ENCODE measurements around the gene JPH3. TPM values are rescaled to one million over a fixed set of nuclear protein-coding genes. Genes with fewer than 3 reads are reported as not detected.
"Not testable (repeated sequence)": the region's sequence is repeated elsewhere in the genome, so short reads cannot be mapped to it uniquely, and the experiment has no call there.

The JPH3 gene
- total and polyA plus RNA-seq, 4 donors: 12.6 to 79.7 (median 54.0) TPM

DNA sequence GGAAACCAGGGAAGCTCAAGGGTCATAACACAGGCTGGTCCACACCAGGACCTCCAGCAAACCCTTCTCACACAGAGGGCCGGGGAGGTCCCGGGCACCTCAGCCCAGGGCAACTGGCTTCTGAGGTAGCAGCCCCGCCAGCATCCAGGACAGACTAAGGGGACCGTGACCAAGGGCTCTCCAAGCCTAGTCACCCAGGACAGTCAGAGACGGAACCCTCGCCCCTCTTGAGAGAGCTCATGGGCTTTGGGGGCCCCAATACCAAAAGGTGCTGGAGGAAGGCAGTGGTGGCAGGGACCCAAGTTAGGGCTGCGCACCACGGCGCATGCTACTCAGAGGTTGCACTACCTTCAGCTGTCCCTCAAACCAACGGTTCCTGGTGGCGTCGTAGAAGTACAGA lies 108.6 kb downstream of the JPH3 start:
- no peak for DNase-seq (ENCODE audit: low read depth in 4 of 6, low spot score in 6 of 6)
- no peaks in the 10 kb centered on the region for H3K9me3 ChIP-seq (ENCODE audit: control insufficient read depth, insufficient read depth, low read length)
- no peaks in the 10 kb centered on the region for H3K27me3 ChIP-seq (ENCODE audit: control insufficient read depth, insufficient read depth, low read length)
- peaks cover 94% of the 10 kb centered on the region for H3K36me3 ChIP-seq (ENCODE audit: control insufficient read depth, insufficient read depth, low read length)
- H3K27ac ChIP-seq (ENCODE audit: low read depth, low read length): no peak overlapping the region
- 97% methylated on average over 12 of the region's 12 CpGs for whole genome bisulfite sequencing (ENCODE audit: insufficient coverage)
- no peak overlapping the region for H3K4me3 ChIP-seq (ENCODE audit: low read depth, low read length)
- H3K4me1 ChIP-seq (ENCODE audit: control insufficient read depth, insufficient read depth, low read length): peaks cover 16% of the 10 kb centered on the region

DNA sequence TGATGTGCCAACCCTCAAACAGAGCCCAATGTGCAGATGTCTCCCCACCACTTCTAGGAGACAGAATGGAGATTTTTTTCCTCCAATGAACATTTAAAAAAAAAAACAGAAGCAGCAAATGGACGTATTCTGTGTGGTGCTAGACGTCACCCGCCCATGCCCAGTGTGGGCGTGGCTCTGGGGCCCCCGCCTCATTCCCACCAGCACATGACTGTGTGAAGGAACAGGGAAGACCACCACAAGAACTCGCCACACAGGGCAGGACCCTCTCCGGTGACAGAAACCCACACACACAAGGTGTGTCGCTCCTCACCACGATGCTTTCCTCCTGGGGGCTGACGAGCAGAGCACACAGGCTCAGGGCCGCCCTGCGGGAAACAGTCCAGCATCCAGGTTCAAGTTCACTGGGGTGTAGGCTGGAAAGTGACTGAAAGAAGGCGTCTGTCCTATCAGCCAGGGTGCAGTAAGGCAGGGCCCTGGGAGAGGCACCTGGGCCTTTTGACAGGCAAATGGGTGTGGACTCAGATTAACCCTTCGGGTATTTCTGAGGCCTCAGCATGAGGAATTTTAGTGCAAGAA lies 110.0 kb downstream of the JPH3 start:
- Histone ChIP-seq H3K4me1 (ENCODE audit: control insufficient read depth, insufficient read depth, low read length) (peaks cover 2% of the 10 kb centered on the region), H3K9me3 (ENCODE audit: control insufficient read depth, insufficient read depth, low read length) (no peaks in the 10 kb centered on the region), H3K36me3 (ENCODE audit: control insufficient read depth, insufficient read depth, low read length) (peaks cover 82% of the 10 kb centered on the region), H3K27me3 (ENCODE audit: control insufficient read depth, insufficient read depth, low read length) (no peaks in the 10 kb centered on the region), H3K4me3 (ENCODE audit: low read depth, low read length) (no peak overlapping the region), H3K27ac (ENCODE audit: low read depth, low read length) (no peak overlapping the region)
- 88% methylated on average over 10 of the region's 14 CpGs for WGBS (ENCODE audit: insufficient coverage)
- no peak for DNase-seq (ENCODE audit: low read depth in 4 of 6, low spot score in 6 of 6)

DNA sequence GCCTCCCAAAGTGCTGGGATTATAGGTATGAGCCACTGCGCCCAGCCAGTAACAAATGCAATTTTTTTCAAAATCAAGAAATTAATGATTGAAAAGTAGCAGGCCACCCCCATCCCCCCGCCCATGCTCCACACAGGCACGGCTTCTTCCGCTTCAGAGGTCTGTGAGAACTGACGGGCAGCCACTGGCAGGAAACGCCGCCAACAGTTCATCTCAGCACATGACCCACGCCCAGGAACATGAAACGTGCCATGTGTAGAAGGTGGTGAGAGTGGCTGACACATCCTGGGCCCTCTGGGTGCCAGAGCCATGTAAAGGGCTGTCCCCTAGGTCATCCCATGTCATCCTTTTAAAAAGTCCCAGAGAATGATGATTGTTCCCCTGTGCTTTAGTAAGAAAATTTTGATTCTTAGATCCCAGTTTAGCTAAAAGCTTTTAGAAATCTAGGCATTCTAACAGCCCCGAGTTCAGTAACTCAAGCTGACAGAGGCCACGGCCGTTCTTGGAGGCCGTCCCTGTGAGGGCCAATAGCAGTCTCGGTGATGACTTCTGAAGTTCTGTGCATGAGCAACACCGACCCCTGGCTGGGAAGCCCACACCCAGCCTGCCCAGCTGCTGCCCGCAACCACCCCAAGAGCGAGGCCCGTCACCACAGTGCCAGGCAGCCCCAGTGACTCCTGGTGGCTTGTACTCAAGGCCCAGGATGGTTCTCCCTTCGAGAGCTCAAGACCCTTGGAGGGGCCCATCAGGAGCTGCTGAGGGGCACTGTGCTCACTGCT lies 111.3 kb downstream of the JPH3 start:
- no peak for DNase-seq (ENCODE audit: low read depth in 4 of 6, low spot score in 6 of 6)
- Histone ChIP-seq H3K9me3 (ENCODE audit: control insufficient read depth, insufficient read depth, low read length) (no peaks in the 10 kb centered on the region), H3K4me3 (ENCODE audit: low read depth, low read length) (no peak overlapping the region), H3K36me3 (ENCODE audit: control insufficient read depth, insufficient read depth, low read length) (peaks cover 75% of the 10 kb centered on the region), H3K27ac (ENCODE audit: low read depth, low read length) (no peak overlapping the region), H3K27me3 (ENCODE audit: control insufficient read depth, insufficient read depth, low read length) (no peaks in the 10 kb centered on the region), H3K4me1 (ENCODE audit: control insufficient read depth, insufficient read depth, low read length) (no peaks in the 10 kb centered on the region)
- 91% methylated on average over 14 of the region's 19 CpGs for WGBS (ENCODE audit: insufficient coverage)

DNA sequence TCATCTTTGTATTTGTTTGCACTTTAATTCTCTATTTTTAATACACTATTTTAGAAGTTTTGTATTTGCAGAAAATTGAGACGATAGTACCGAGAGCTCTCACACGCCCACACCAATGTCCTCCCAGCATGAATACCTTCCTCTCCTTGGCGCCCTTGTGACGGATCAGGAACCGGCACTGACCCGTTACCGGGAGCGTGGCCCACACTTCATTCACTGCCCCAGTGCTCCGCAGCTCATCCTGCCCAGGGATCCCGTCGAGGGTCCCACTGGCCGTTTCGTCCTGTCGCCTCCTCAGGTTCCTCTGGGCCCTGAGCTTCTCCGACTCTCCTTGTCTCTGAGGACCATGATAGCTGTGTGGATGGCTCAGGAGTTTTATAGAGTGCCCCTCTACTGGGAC lies 112.9 kb downstream of the JPH3 start:
- no peak overlapping the region for H3K4me3 ChIP-seq (ENCODE audit: low read depth, low read length)
- H3K4me1 ChIP-seq (ENCODE audit: control insufficient read depth, insufficient read depth, low read length): no peaks in the 10 kb centered on the region
- H3K27me3 ChIP-seq (ENCODE audit: control insufficient read depth, insufficient read depth, low read length): no peaks in the 10 kb centered on the region
- H3K9me3 ChIP-seq (ENCODE audit: control insufficient read depth, insufficient read depth, low read length): no peaks in the 10 kb centered on the region
- H3K36me3 ChIP-seq (ENCODE audit: control insufficient read depth, insufficient read depth, low read length): peaks cover 69% of the 10 kb centered on the region
- no peak for DNase-seq (ENCODE audit: low read depth in 4 of 6, low spot score in 6 of 6)
- WGBS (ENCODE audit: insufficient coverage): 94% methylated on average over 16 of the region's 16 CpGs
- no peak overlapping the region for H3K27ac ChIP-seq (ENCODE audit: low read depth, low read length)

GRCh38 chr16:87715658-87716057 lies 113.3 kb downstream of the JPH3 start:
- DNase-seq (ENCODE audit: low read depth in 4 of 6, low spot score in 6 of 6): no peak
- Histone ChIP-seq H3K27ac (ENCODE audit: low read depth, low read length) (no peak overlapping the region), H3K36me3 (ENCODE audit: control insufficient read depth, insufficient read depth, low read length) (peaks cover 69% of the 10 kb centered on the region), H3K4me3 (ENCODE audit: low read depth, low read length) (no peak overlapping the region), H3K9me3 (ENCODE audit: control insufficient read depth, insufficient read depth, low read length) (no peaks in the 10 kb centered on the region), H3K4me1 (ENCODE audit: control insufficient read depth, insufficient read depth, low read length) (no peaks in the 10 kb centered on the region), H3K27me3 (ENCODE audit: control insufficient read depth, insufficient read depth, low read length) (no peaks in the 10 kb centered on the region)
- WGBS (ENCODE audit: insufficient coverage): 96% methylated on average over 12 of the region's 12 CpGs

DNA sequence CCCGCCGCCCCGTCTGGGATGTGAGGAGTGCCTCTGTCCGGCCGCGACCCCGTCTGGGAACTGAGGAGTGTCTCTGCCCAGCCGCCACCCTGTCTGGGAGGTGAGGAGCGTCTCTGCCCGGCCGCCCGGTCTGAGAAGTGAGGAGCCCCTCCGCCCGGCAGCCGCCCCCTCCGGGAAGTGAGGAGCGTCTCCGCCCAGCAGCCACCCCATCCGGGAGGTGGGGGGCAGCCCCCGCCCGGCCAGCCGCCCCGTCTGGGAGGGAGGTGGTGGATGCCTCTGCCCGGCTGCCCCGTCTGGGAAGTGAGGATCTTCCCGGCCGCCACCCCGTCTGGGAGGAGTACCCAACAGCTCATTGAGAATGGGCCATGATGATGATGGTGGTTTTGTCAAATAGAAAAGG lies 116.5 kb downstream of the JPH3 start:
- H3K4me3 ChIP-seq (ENCODE audit: low read depth, low read length); H3K27me3 ChIP-seq (ENCODE audit: control insufficient read depth, insufficient read depth, low read length); H3K27ac ChIP-seq (ENCODE audit: low read depth, low read length); DNase-seq (ENCODE audit: low read depth in 4 of 6, low spot score in 6 of 6); H3K9me3 ChIP-seq (ENCODE audit: control insufficient read depth, insufficient read depth, low read length): not testable (repeated sequence)
- Histone ChIP-seq H3K4me1 (ENCODE audit: control insufficient read depth, insufficient read depth, low read length) (peaks cover 26% of the 10 kb centered on the region), H3K36me3 (ENCODE audit: control insufficient read depth, insufficient read depth, low read length) (peaks cover 57% of the 10 kb centered on the region)
- 94% methylated on average over 20 of the region's 28 CpGs for WGBS (ENCODE audit: insufficient coverage)

DNA sequence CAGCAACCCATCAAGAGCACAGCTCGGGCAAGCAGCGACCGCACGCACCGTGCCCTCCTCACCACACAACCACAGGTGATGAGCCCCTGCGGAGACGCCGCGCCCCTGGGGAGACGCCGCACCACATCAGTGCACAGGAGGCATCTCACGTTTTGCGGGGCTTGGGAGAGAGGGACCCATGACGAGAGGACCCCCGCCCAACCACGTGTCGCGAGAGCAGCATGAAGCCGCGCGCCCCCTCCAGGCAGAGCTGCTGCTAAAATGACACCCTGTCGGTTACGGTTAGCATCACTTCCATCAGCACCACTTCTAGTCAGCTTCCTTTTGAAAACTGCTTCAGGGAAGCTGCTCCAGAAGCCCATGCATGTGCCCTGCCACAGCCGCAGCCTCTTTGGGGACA lies 118.1 kb downstream of the JPH3 start:
- 95% methylated on average over 24 of the region's 24 CpGs for whole genome bisulfite sequencing (ENCODE audit: insufficient coverage)
- peaks cover 46% of the 10 kb centered on the region for H3K36me3 ChIP-seq (ENCODE audit: control insufficient read depth, insufficient read depth, low read length)
- H3K4me1 ChIP-seq (ENCODE audit: control insufficient read depth, insufficient read depth, low read length): peaks cover 29% of the 10 kb centered on the region
- no peak for DNase-seq (ENCODE audit: low read depth in 4 of 6, low spot score in 6 of 6)
- no peak overlapping the region for H3K4me3 ChIP-seq (ENCODE audit: low read depth, low read length)
- no peak overlapping the region for H3K27ac ChIP-seq (ENCODE audit: low read depth, low read length)
- no peaks in the 10 kb centered on the region for H3K9me3 ChIP-seq (ENCODE audit: control insufficient read depth, insufficient read depth, low read length)
- no peaks in the 10 kb centered on the region for H3K27me3 ChIP-seq (ENCODE audit: control insufficient read depth, insufficient read depth, low read length)

GRCh38 chr16:87721622-87722585 lies 119.6 kb downstream of the JPH3 start:
- Histone ChIP-seq H3K9me3 (ENCODE audit: control insufficient read depth, insufficient read depth, low read length) (no peaks in the 10 kb centered on the region), H3K27ac (ENCODE audit: low read depth, low read length) (no peak overlapping the region), H3K4me1 (ENCODE audit: control insufficient read depth, insufficient read depth, low read length) (peaks cover 31% of the 10 kb centered on the region), H3K27me3 (ENCODE audit: control insufficient read depth, insufficient read depth, low read length) (no peaks in the 10 kb centered on the region), H3K4me3 (ENCODE audit: low read depth, low read length) (no peak overlapping the region), H3K36me3 (ENCODE audit: control insufficient read depth, insufficient read depth, low read length) (peaks cover 48% of the 10 kb centered on the region)
- peak in 1 of 6 donors; percentile 25 for DNase-seq (ENCODE audit: low read depth in 4 of 6, low spot score in 6 of 6)
- 67% methylated on average over 30 of the region's 33 CpGs for WGBS (ENCODE audit: insufficient coverage)

DNA sequence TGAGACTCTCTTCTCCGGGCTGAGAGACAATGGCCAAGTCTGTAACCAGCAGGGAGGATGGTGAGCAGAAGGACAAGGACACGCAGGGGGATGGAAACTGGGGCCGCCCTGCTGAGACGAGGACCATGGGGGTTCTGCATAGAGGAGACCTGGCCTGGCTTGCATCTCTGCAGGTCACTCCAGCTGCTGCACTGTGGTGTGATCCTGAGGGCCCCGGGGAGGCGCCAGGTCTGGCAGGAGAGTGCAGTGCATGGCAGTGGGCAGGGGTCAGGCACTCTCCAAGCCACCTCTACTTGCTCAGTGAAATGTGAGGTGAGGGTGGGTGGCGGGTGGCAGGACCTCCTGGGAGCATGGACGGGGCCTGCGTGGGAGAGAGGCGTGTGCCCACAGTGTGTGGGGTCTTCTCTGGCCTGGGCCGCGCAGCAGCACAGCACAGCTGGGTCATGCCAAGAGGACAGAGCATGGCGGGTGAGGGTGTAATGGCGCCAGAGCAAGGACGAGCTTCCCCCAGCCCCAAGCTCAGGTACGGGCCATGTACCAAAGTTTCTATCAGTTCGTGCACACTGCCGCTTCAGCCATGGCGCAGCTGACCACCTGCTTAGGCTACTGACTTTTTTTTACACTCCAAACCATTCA lies 120.4 kb downstream of the JPH3 start:
- H3K9me3 ChIP-seq (ENCODE audit: control insufficient read depth, insufficient read depth, low read length): no peaks in the 10 kb centered on the region
- no peak overlapping the region for H3K4me3 ChIP-seq (ENCODE audit: low read depth, low read length)
- 62% methylated on average over 17 of the region's 19 CpGs for WGBS (ENCODE audit: insufficient coverage)
- H3K27me3 ChIP-seq (ENCODE audit: control insufficient read depth, insufficient read depth, low read length): no peaks in the 10 kb centered on the region
- DNase-seq (ENCODE audit: low read depth in 4 of 6, low spot score in 6 of 6): no peak
- H3K27ac ChIP-seq (ENCODE audit: low read depth, low read length): peak overlapping the region; percentile 57
- peaks cover 31% of the 10 kb centered on the region for H3K4me1 ChIP-seq (ENCODE audit: control insufficient read depth, insufficient read depth, low read length)
- peaks cover 53% of the 10 kb centered on the region for H3K36me3 ChIP-seq (ENCODE audit: control insufficient read depth, insufficient read depth, low read length)

Measured in spinal cord (tissue), 10 donors.